Right renal pelvis (tissue), 4 donors: ENCODE results near the gene SNCG. TPM values are rescaled to one million over a fixed set of nuclear protein-coding genes. Genes with fewer than 3 reads are reported as not detected.

Experiments
- polyA plus RNA-seq, 4 donors: library from polyadenylated mRNA; unstranded; fragments of 120-200 nt; gene quantifications; one replicate each; pipeline ENCODE4 v1.2.1, GENCODE V29; 2013; ENCODE audit not compliant: insufficient read length in 4 of 4

The SNCG gene
- polyA plus RNA-seq, 4 donors = 11.4 to 33.6 (median 21.6) TPM

Other genes with a start within 250 kb of the SNCG start
- 10 to 100 TPM; 63.2 to 85.5 (median 75.5) TPM for gene BMPR1A, start 202.0 kb upstream of the SNCG start, polyA plus RNA-seq
- gene MMRN2, start 984 bp upstream of the SNCG start, polyA plus RNA-seq = 10 to 100 TPM; 26.7 to 29.8 (median 26.9) TPM
- 10 to 100 TPM; 11.3 to 44.1 (median 23.7) TPM for gene ADIRF, start 9.9 kb downstream of the SNCG start, polyA plus RNA-seq
- not detected for gene FAM25A, start 61.7 kb downstream of the SNCG start, polyA plus RNA-seq
- gene GLUD1, start 136.2 kb downstream of the SNCG start, polyA plus RNA-seq = 100 to 1,000 TPM; 139 to 196 (median 171) TPM
- 10 to 100 TPM; 39.3 to 47.3 (median 41.6) TPM for gene SHLD2, start 136.6 kb downstream of the SNCG start, polyA plus RNA-seq